GM19023 (cell line): ENCODE data around the gene TOP1.

ENCODE experiments used
- ATAC-seq: cut with Tn5 transposase; IDR thresholded peaks from one replicate; pipeline ENCODE4 v1.9.1; 2021; ENCODE audit warnings: mild to moderate bottlenecking, moderate library complexity; ENCODE audit not compliant: unreplicated experiment

The TOP1 gene

GRCh38 chr20:41028359-41029149 lies at the start of gene TOP1:
TSS of gene TOP1 (plus strand) at chr20:41028822. CDS start at chr20:41029068, 246 bp downstream.
- ATAC-seq: peak; percentile 94

GRCh38 chr20:40979247-40979646 lies 49.4 kb upstream of the TOP1 start:
- no peak for ATAC-seq

- ATAC-seq: no peak
Observed at GRCh38 chr20:40980106-40980827, 48.4 kb upstream of the TOP1 start.

- no peak for ATAC-seq
Observed at GRCh38 chr20:40980828-40981310, 47.8 kb upstream of the TOP1 start.

GRCh38 chr20:40982415-40983145 lies 46.0 kb upstream of the TOP1 start:
- ATAC-seq: no peak

- ATAC-seq: no peak
Observed at GRCh38 chr20:40983898-40984297, 44.7 kb upstream of the TOP1 start.

- no peak for ATAC-seq
Observed at GRCh38 chr20:40984496-40984895, 44.1 kb upstream of the TOP1 start.

GRCh38 chr20:40986774-40987173 lies 41.8 kb upstream of the TOP1 start:
- no peak for ATAC-seq

- peak; percentile 52 for ATAC-seq
Observed at GRCh38 chr20:40990542-40991120, 38.0 kb upstream of the TOP1 start.

- peak; percentile 86 for ATAC-seq
Observed at GRCh38 chr20:40991181-40991889, 37.3 kb upstream of the TOP1 start.

GRCh38 chr20:40992349-40993113 lies 36.1 kb upstream of the TOP1 start:
- no peak for ATAC-seq

- no peak for ATAC-seq
Observed at GRCh38 chr20:40993794-40994540, 34.7 kb upstream of the TOP1 start.

GRCh38 chr20:40996326-40996725 lies 32.3 kb upstream of the TOP1 start:
- no peak for ATAC-seq

GRCh38 chr20:40997116-40997515 lies 31.5 kb upstream of the TOP1 start:
- no peak for ATAC-seq

GRCh38 chr20:40999841-41000240 lies 28.8 kb upstream of the TOP1 start:
- no peak for ATAC-seq

- ATAC-seq: no peak
Observed at GRCh38 chr20:41000628-41001027, 28.0 kb upstream of the TOP1 start.

- ATAC-seq: no peak
Observed at GRCh38 chr20:41001497-41001896, 27.1 kb upstream of the TOP1 start.

- no peak for ATAC-seq
Observed at GRCh38 chr20:41002842-41003142, 25.8 kb upstream of the TOP1 start.
